Neural cell (in vitro differentiated cells): ENCODE data around the gene FGF14. TPM values are rescaled to one million over a fixed set of nuclear protein-coding genes. Genes with fewer than 3 reads are reported as not detected.

ENCODE experiments used
- H2AFZ ChIP-seq: fragments of 200-600, 300-800 bp; sonication (generic), shearing (Covaris generic); 2 replicates; pipeline ENCODE4 v1.6.0; 2014; ENCODE audit warnings: low read depth, mild to moderate bottlenecking, antibody characterized with exemption, low read length, moderate library complexity
- H3F3A ChIP-seq: fragments of 200-600 bp; shearing (Covaris generic); 2 replicates; pipeline ENCODE4 v1.6.1; 2016; ENCODE audit warnings: mild to moderate bottlenecking, moderate library complexity, mixed read lengths, antibody characterized with exemption, low read length; ENCODE audit not compliant: insufficient read depth, poor library complexity, severe bottlenecking
- H3K27ac ChIP-seq: fragments of 200-600, 300-800 bp; sonication (generic), shearing (Covaris generic); 2 replicates; pipeline ENCODE4 v1.5.1; 2014; ENCODE audit warnings: mild to moderate bottlenecking, low read length, moderate library complexity
- H3K27me3 ChIP-seq: fragments of 300-800, 200-600 bp; sonication (generic), shearing (Covaris generic); 2 replicates; pipeline ENCODE4 v1.6.0; 2014; ENCODE audit warnings: mild to moderate bottlenecking, low read depth, low read length, moderate library complexity; ENCODE audit not compliant: insufficient read depth
- H3K36me3 ChIP-seq: fragments of 300-800, 200-600 bp; sonication (generic), shearing (Covaris generic); 2 replicates; pipeline ENCODE4 v1.5.1; 2014; ENCODE audit warnings: mild to moderate bottlenecking, antibody characterized with exemption, low read length, moderate library complexity; ENCODE audit not compliant: insufficient read depth
- H3K4me2 ChIP-seq: fragments of 300-800, 200-600 bp; sonication (generic), shearing (Covaris generic); 2 replicates; pipeline ENCODE4 v1.6.0; 2014; ENCODE audit warnings: mild to moderate bottlenecking, low read length
- H3K4me3 ChIP-seq: fragments of 300-800, 200-600 bp; sonication (generic), shearing (Covaris generic); 2 replicates; pipeline ENCODE4 v1.5.1; 2014; ENCODE audit warnings: mild to moderate bottlenecking, low read length, moderate library complexity
- H3K79me2 ChIP-seq: fragments of 200-600 bp; shearing (Covaris generic); replicated peaks from 2 replicates; pipeline ENCODE4 v1.6.0; 2014; ENCODE audit warnings: mild to moderate bottlenecking, low read length, moderate library complexity; ENCODE audit not compliant: insufficient read depth
- H3K9ac ChIP-seq: fragments of 300-800, 200-600 bp; sonication (generic), shearing (Covaris generic); 2 replicates; pipeline ENCODE4 v1.6.1; 2016; ENCODE audit warnings: mild to moderate bottlenecking, low read length, mixed read lengths
- H3K9me2 ChIP-seq: fragments of 200-600 bp; shearing (Covaris generic); 2 replicates; pipeline ENCODE4 v1.6.1; 2016; ENCODE audit warnings: mild to moderate bottlenecking, low read length, mixed read lengths; ENCODE audit not compliant: insufficient read depth
- H3K9me3 ChIP-seq: fragments of 200-600, 300-800 bp; sonication (generic), shearing (Covaris generic); 2 replicates; pipeline ENCODE4 v1.6.1; 2016; ENCODE audit warnings: mild to moderate bottlenecking, mixed run types, low read length, moderate library complexity, mixed read lengths
- H4K20me1 ChIP-seq: fragments of 200-600 bp; shearing (Covaris generic); 2 replicates; pipeline ENCODE4 v1.6.1; 2016; ENCODE audit warnings: mild to moderate bottlenecking, mixed run types; ENCODE audit not compliant: insufficient read depth
- CTCF ChIP-seq: fragments of 450-650 bp; IDR thresholded peaks from 2 replicates; pipeline ENCODE4 v1.5.1; 2014; ENCODE audit warnings: antibody characterized with exemption, mild to moderate bottlenecking, moderate library complexity; ENCODE audit not compliant: poor library complexity, severe bottlenecking
- EP300 ChIP-seq: fragments of 450-650 bp; conservative IDR thresholded peaks from 2 replicates; pipeline ENCODE4 v1.6.1; 2014; ENCODE audit warnings: antibody characterized with exemption, mild to moderate bottlenecking, moderate library complexity; ENCODE audit not compliant: poor library complexity, severe bottlenecking
- EZH2 ChIP-seq: fragments of 200-600, 300-800 bp; shearing (Covaris generic), sonication (generic); IDR thresholded peaks from 2 replicates; pipeline ENCODE4 v1.6.1; 2014; ENCODE audit warnings: antibody characterized with exemption, low read length, borderline replicate concordance, mild to moderate bottlenecking; ENCODE audit not compliant: insufficient read depth, poor library complexity, severe bottlenecking
- MXI1 ChIP-seq: fragments of 450-650 bp; conservative IDR thresholded peaks from 2 replicates; pipeline ENCODE4 v1.6.1; 2014; ENCODE audit warnings: antibody characterized with exemption, mild to moderate bottlenecking; ENCODE audit not compliant: poor library complexity, severe bottlenecking
- POLR2AphosphoS5 ChIP-seq: IDR thresholded peaks from 2 replicates; pipeline ENCODE4 v1.6.1; 2012
- RAD21 ChIP-seq: fragments of 450-650 bp; conservative IDR thresholded peaks from 2 replicates; pipeline ENCODE4 v1.6.1; 2014; ENCODE audit warnings: antibody characterized with exemption, mild to moderate bottlenecking, moderate library complexity
- REST ChIP-seq: IDR thresholded peaks from 2 replicates; pipeline ENCODE4 v1.6.1; 2012; ENCODE audit warnings: borderline replicate concordance
- SMC3 ChIP-seq: fragments of 450-650 bp; conservative IDR thresholded peaks from 2 replicates; pipeline ENCODE4 v1.6.1; 2014; ENCODE audit warnings: antibody characterized with exemption, mild to moderate bottlenecking, moderate library complexity; ENCODE audit not compliant: poor library complexity
- TAF1 ChIP-seq: IDR thresholded peaks from 2 replicates; pipeline ENCODE4 v1.6.1; 2012; ENCODE audit warnings: low read depth
- polyA plus RNA-seq: library from polyadenylated mRNA; depleted of rRNA; stranded (reverse); fragments of >200 nt; gene quantifications from 2 replicates; pipeline ENCODE4 v1.2.3, GENCODE V29; 2014

The FGF14 gene
- polyA plus RNA-seq, 1 donor from 2014 or later = 36.4 TPM

GRCh38 chr13:101747039-101747438 lies 654.8 kb downstream of the FGF14 start:
- H3K9me2 ChIP-seq = no peaks in the 10 kb centered on the region
- no peak overlapping the region for H3K27ac ChIP-seq
- no peak overlapping the region for H3K4me3 ChIP-seq
- H3F3A ChIP-seq = no peaks in the 10 kb centered on the region
- H2AFZ ChIP-seq = no peak overlapping the region
- no peaks in the 10 kb centered on the region for H3K27me3 ChIP-seq
- no peaks in the 10 kb centered on the region for H3K36me3 ChIP-seq
- H3K9ac ChIP-seq = no peak overlapping the region
- TF ChIP-seq RAD21 (no peak), EZH2 (no peak)
- no peaks in the 10 kb centered on the region for H4K20me1 ChIP-seq
- no peak overlapping the region for H3K4me2 ChIP-seq
- H3K9me3 ChIP-seq = no peaks in the 10 kb centered on the region
- H3K79me2 ChIP-seq = no peaks in the 10 kb centered on the region

GRCh38 chr13:101746513-101746912 lies 655.3 kb downstream of the FGF14 start:
- Histone ChIP-seq H3F3A (no peaks in the 10 kb centered on the region), H3K27ac (no peak overlapping the region), H3K9me3 (no peaks in the 10 kb centered on the region), H3K9me2 (no peaks in the 10 kb centered on the region), H2AFZ (no peak overlapping the region), H4K20me1 (no peaks in the 10 kb centered on the region), H3K36me3 (no peaks in the 10 kb centered on the region), H3K4me2 (no peak overlapping the region), H3K27me3 (no peaks in the 10 kb centered on the region), H3K4me3 (no peak overlapping the region), H3K9ac (no peak overlapping the region), H3K79me2 (no peaks in the 10 kb centered on the region)
- TF ChIP-seq EZH2 (no peak), MXI1 (no peak), TAF1 (no peak), EP300 (no peak)

GRCh38 chr13:101739382-101740178 lies 662.3 kb downstream of the FGF14 start:
- H3K9me3 ChIP-seq = no peaks in the 10 kb centered on the region
- H3K27ac ChIP-seq = no peak overlapping the region
- no peak for TF ChIP-seq MXI1
- no peak for TF ChIP-seq CTCF
- no peak for TF ChIP-seq EP300
- TF ChIP-seq POLR2AphosphoS5 = no peak
- no peak for TF ChIP-seq RAD21
- H3K27me3 ChIP-seq = no peaks in the 10 kb centered on the region
- H4K20me1 ChIP-seq = no peaks in the 10 kb centered on the region
- H3K79me2 ChIP-seq = no peaks in the 10 kb centered on the region
- H3K4me2 ChIP-seq = no peak overlapping the region
- no peaks in the 10 kb centered on the region for H3K9me2 ChIP-seq
- no peaks in the 10 kb centered on the region for H3F3A ChIP-seq
- H3K36me3 ChIP-seq = no peaks in the 10 kb centered on the region
- H3K9ac ChIP-seq = no peak overlapping the region
- no peak overlapping the region for H2AFZ ChIP-seq
- H3K4me3 ChIP-seq = no peak overlapping the region

GRCh38 chr13:101738336-101738735 lies 663.5 kb downstream of the FGF14 start:
- Histone ChIP-seq H3K36me3 (no peaks in the 10 kb centered on the region), H3K9me3 (no peaks in the 10 kb centered on the region), H3K79me2 (no peaks in the 10 kb centered on the region), H3K4me2 (no peak overlapping the region), H3K27me3 (no peaks in the 10 kb centered on the region), H4K20me1 (no peaks in the 10 kb centered on the region), H3K4me3 (no peak overlapping the region), H3K9ac (no peak overlapping the region), H3F3A (no peaks in the 10 kb centered on the region), H3K9me2 (no peaks in the 10 kb centered on the region), H2AFZ (no peak overlapping the region), H3K27ac (no peak overlapping the region)
- TF ChIP-seq MXI1 (no peak), TAF1 (no peak), RAD21 (no peak), EP300 (no peak), SMC3 (no peak), POLR2AphosphoS5 (no peak), EZH2 (no peak), REST (no peak), CTCF (no peak)
